Bronchial epithelial cell (primary cell): ENCODE data around the gene DLGAP4. TPM values are rescaled to one million over a fixed set of nuclear protein-coding genes. Genes with fewer than 3 reads are reported as not detected.
A peak's percentile ranks its signal among the peaks of the same experiment; 100 is the strongest.

Experiments used
- DNase-seq: peaks from one replicate; pipeline ENCODE4 v3.0.0-alpha.2; 2010; ENCODE audit warnings: low read depth
- FAIRE-seq: peaks from 2 replicates; lab custom pipeline; 2011; peaks lifted over from hg19 to GRCh38; lab: Jason Lieb, UNC
- H3K27me3 ChIP-seq: 2 replicates; pipeline ENCODE4 v1.5.1; 2011; ENCODE audit warnings: low read length; ENCODE audit not compliant: control insufficient read depth, insufficient read depth
- H3K36me3 ChIP-seq: 2 replicates; pipeline ENCODE4 v1.5.1; 2011; ENCODE audit warnings: low read length; ENCODE audit not compliant: control insufficient read depth, insufficient read depth
- H3K4me3 ChIP-seq: 2 replicates; pipeline ENCODE4 v1.5.1; 2011; ENCODE audit warnings: mild to moderate bottlenecking, low read depth, low read length, control low read depth
- CTCF ChIP-seq: IDR thresholded peaks from 2 replicates; pipeline ENCODE4 v1.5.1; 2011; ENCODE audit warnings: mild to moderate bottlenecking, moderate library complexity, low read length, control low read depth, inconsistent platforms; ENCODE audit not compliant: insufficient read depth, severe bottlenecking
- total RNA-seq: library from RNA; depleted of rRNA; stranded (reverse); fragments of >200 nt; gene quantifications from 2 replicates; pipeline ENCODE4 v1.2.1, GENCODE V29; 2014

The DLGAP4 gene
- total RNA-seq, 1 donor from 2014 or later = 5.5 TPM

- FAIRE-seq (peak; percentile 23), DNase-seq (no peak)
- Histone ChIP-seq H3K4me3 (no peak overlapping the region), H3K27me3 (no peaks in the 10 kb centered on the region), H3K36me3 (no peaks in the 10 kb centered on the region)
- TF ChIP-seq CTCF = no peak
Measured at GRCh38 chr20:36264426-36265246, 41.5 kb upstream of the DLGAP4 start.

DNA sequence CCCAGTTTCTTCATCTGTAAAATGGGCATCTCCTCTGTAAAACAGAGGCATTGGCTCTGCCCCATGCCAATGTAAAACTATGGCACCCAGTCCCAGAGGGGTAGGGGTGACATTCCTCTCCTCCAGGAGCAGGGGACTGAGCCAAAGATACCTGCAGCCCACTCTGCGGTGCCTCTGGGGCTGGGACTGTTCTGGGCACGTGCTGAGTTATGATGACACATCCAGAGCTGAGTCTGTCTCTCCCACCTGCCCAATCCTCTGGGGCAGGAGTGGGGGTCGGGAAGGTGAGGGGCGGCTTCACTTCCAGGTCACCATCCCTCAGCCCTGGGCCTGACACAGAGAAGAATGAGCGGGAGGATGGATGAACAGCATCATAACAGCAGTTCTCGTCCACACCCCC, 40.0 kb upstream of the DLGAP4 start:
- H3K27me3 ChIP-seq = no peaks in the 10 kb centered on the region
- no peak overlapping the region for H3K4me3 ChIP-seq
- FAIRE-seq = no peak
- no peak for DNase-seq
- TF ChIP-seq CTCF = no peak
- no peaks in the 10 kb centered on the region for H3K36me3 ChIP-seq

- FAIRE-seq (no peak), DNase-seq (no peak)
- TF ChIP-seq CTCF = no peak
- no peak overlapping the region for H3K4me3 ChIP-seq
- H3K36me3 ChIP-seq = no peaks in the 10 kb centered on the region
- H3K27me3 ChIP-seq = no peaks in the 10 kb centered on the region
Measured at GRCh38 chr20:36267605-36268381, 38.3 kb upstream of the DLGAP4 start.

- no peak for FAIRE-seq
- DNase-seq = no peak
- no peak for TF ChIP-seq CTCF
- Histone ChIP-seq H3K27me3 (no peaks in the 10 kb centered on the region), H3K4me3 (no peak overlapping the region), H3K36me3 (no peaks in the 10 kb centered on the region)
Measured at GRCh38 chr20:36268440-36269342, 37.4 kb upstream of the DLGAP4 start.

- DNase-seq = no peak
- H3K27me3 ChIP-seq = no peaks in the 10 kb centered on the region
- FAIRE-seq = no peak
- H3K4me3 ChIP-seq = no peak overlapping the region
- no peak for TF ChIP-seq CTCF
- no peaks in the 10 kb centered on the region for H3K36me3 ChIP-seq
Measured at GRCh38 chr20:36269507-36269906, 36.6 kb upstream of the DLGAP4 start.
